SH-SY5Y (cell line): Measurements from ENCODE around the gene LMTK3.

Source experiments
- GATA2 ChIP-seq: IDR thresholded peaks from 2 replicates; pipeline ENCODE4 v1.6.1; 2011; ENCODE audit warnings: mild to moderate bottlenecking, low read depth, low read length
- GATA3 ChIP-seq: IDR thresholded peaks from 2 replicates; pipeline ENCODE4 v1.6.1; 2011; ENCODE audit warnings: low read depth, mild to moderate bottlenecking, low read length, moderate library complexity

DNA sequence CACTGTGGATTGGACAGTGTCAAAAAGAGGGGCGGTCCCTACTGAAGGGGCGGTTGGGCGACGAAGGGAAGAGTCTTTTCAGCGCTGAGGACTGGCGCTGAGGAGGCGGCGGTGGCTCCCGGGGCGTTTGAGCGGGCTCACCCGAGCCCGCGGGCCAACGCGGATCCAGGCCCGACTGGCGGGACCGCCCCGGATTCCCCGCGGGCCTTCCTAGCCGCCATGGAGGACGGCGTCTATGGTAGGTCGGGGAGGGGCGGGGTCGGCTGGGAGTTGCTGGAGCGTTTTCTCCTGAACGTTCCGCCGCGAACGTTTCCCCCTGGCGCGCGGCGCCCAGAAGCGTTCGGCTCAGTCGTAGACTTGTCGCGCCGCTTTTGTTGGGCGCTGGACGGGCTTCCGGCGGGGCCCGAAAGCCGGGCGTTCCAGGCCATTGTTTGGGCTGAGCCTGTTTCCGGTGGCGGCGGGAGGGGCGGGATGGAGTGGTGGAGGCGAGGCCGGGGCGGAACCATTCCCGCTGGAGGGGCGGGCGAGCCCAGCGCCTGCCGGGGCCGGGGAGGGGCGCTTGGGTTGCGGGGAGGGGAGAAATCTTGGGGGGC, 42.2 kb downstream of the LMTK3 start, which contains the start of gene CYTH2:
- no peak for TF ChIP-seq GATA2
- TF ChIP-seq GATA3, result no peak
